ENCODE measurements around the gene DDC. TPM values are rescaled to one million over a fixed set of nuclear protein-coding genes. Genes with fewer than 3 reads are reported as not detected.

The DDC gene
- total RNA-seq, 1 experiment from 2014 or later: not detected

- Histone ChIP-seq H3K4me1 (replicated peaks; ENCODE audit: insufficient read depth) (peaks cover 52% of the 10 kb centered on the region), H3K79me2 (ENCODE audit: low read depth) (no peaks in the 10 kb centered on the region), H4K20me1 (ENCODE audit: insufficient read depth) (no peaks in the 10 kb centered on the region), H2AFZ (no peak overlapping the region), H3K27ac (peak overlapping the region; percentile 91), H3K27me3 (ENCODE audit: insufficient read depth, low read depth) (no peaks in the 10 kb centered on the region), H3K9me2 (ENCODE audit: insufficient read depth) (no peaks in the 10 kb centered on the region), H3F3A (ENCODE audit: insufficient read depth, low read depth) (peaks cover 34% of the 10 kb centered on the region), H3K9me3 (ENCODE audit: insufficient read depth, low read depth) (no peaks in the 10 kb centered on the region), H3K4me3 (no peak overlapping the region), H3K4me2 (peak overlapping the region; percentile 69), H3K36me3 (ENCODE audit: low read depth) (no peaks in the 10 kb centered on the region)
- POLR2A ChIA-PET (ENCODE audit: unreplicated experiment): interaction anchor here (0.9 kb wide), 1 partner anchor 816 kb away, joined by 8 read pairs; no protein-coding TSS in a partner anchor
- TF ChIP-seq EZH2 (IDR thresholded peaks at IDR 0.05; ENCODE audit: low read depth) (no peak), CTCF (conservative IDR thresholded peaks at IDR 0.05) (no peak)
- BruUV-seq (replicated peaks): no TSS peak
- CTCF ChIA-PET: interaction anchor here (1.3 kb wide), 1 partner anchor 66 kb away, joined by 4 read pairs; no protein-coding TSS in a partner anchor
- DNase-seq: no peak
- intact Hi-C loops (cut with micrococcal nuclease; ENCODE audit: unreplicated experiment): loop anchor here (2.0 to 10.0 kb wide), 4 partner anchors 77 to 811 kb away; partner anchors contain the start of gene COBL
Measured at GRCh38 chr7:50533866-50534265, 31.3 kb downstream of the DDC start.

GRCh38 chr7:50531928-50532327, 33.3 kb downstream of the DDC start:
- intact Hi-C loops (cut with micrococcal nuclease; ENCODE audit: unreplicated experiment): loop anchor here (1.0 to 10.0 kb wide), 6 partner anchors 64 to 813 kb away; partner anchors contain the start of gene COBL
- Histone ChIP-seq H3K27ac (peak overlapping the region; percentile 76), H3K4me2 (peak overlapping the region; percentile 68), H2AFZ (peak overlapping the region; percentile 62), H4K20me1 (ENCODE audit: insufficient read depth) (no peaks in the 10 kb centered on the region), H3K36me3 (ENCODE audit: low read depth) (no peaks in the 10 kb centered on the region), H3F3A (ENCODE audit: insufficient read depth, low read depth) (peaks cover 34% of the 10 kb centered on the region), H3K79me2 (ENCODE audit: low read depth) (no peaks in the 10 kb centered on the region), H3K9me3 (ENCODE audit: insufficient read depth, low read depth) (no peaks in the 10 kb centered on the region), H3K4me3 (no peak overlapping the region), H3K27me3 (ENCODE audit: insufficient read depth, low read depth) (no peaks in the 10 kb centered on the region), H3K9me2 (ENCODE audit: insufficient read depth) (no peaks in the 10 kb centered on the region), H3K4me1 (replicated peaks; ENCODE audit: insufficient read depth) (peaks cover 52% of the 10 kb centered on the region)
- ChIA-PET POLR2A (ENCODE audit: unreplicated experiment) (interaction anchor here (0.7 to 0.9 kb wide), 2 partner anchors 41 to 79 kb away, joined by 6 to 8 read pairs; no protein-coding TSS in a partner anchor), CTCF (interaction anchor here (1.7 kb wide), 1 partner anchor 64 kb away, joined by 6 read pairs; no protein-coding TSS in a partner anchor)
- no peak for DNase-seq
- TSS peak; percentile 57 for BruUV-seq (replicated peaks)
- no peak for TF ChIP-seq EZH2 (IDR thresholded peaks at IDR 0.05; ENCODE audit: low read depth)
- no peak for TF ChIP-seq CTCF (conservative IDR thresholded peaks at IDR 0.05)

GRCh38 chr7:50531401-50531911, 33.7 kb downstream of the DDC start:
- DNase-seq: peak; percentile 88 to 98
- H3K4me1 ChIP-seq (replicated peaks; ENCODE audit: insufficient read depth): peaks cover 52% of the 10 kb centered on the region
- H3K9me2 ChIP-seq (ENCODE audit: insufficient read depth): no peaks in the 10 kb centered on the region
- no peaks in the 10 kb centered on the region for H3K79me2 ChIP-seq (ENCODE audit: low read depth)
- no peaks in the 10 kb centered on the region for H4K20me1 ChIP-seq (ENCODE audit: insufficient read depth)
- no peaks in the 10 kb centered on the region for H3K9me3 ChIP-seq (ENCODE audit: insufficient read depth, low read depth)
- intact Hi-C loops (cut with micrococcal nuclease; ENCODE audit: unreplicated experiment): loop anchor here (1.0 to 10.0 kb wide), 6 partner anchors 63 to 813 kb away; partner anchors contain the start of gene COBL
- no peak for TF ChIP-seq CTCF (conservative IDR thresholded peaks at IDR 0.05)
- no peak for TF ChIP-seq EZH2 (IDR thresholded peaks at IDR 0.05; ENCODE audit: low read depth)
- no peaks in the 10 kb centered on the region for H3K36me3 ChIP-seq (ENCODE audit: low read depth)
- H3F3A ChIP-seq (ENCODE audit: insufficient read depth, low read depth): peaks cover 34% of the 10 kb centered on the region
- POLR2A ChIA-PET (ENCODE audit: unreplicated experiment): interaction anchor here (0.7 to 0.9 kb wide), 4 partner anchors 40 to 364 kb away, joined by 3 to 9 read pairs (median 7); no protein-coding TSS in a partner anchor
- H3K27ac ChIP-seq: peak overlapping the region; percentile 76
- H3K4me2 ChIP-seq: peak overlapping the region; percentile 68
- H3K27me3 ChIP-seq (ENCODE audit: insufficient read depth, low read depth): no peaks in the 10 kb centered on the region
- no TSS peak for BruUV-seq (replicated peaks)
- CTCF ChIA-PET: interaction anchor here (1.7 kb wide), 1 partner anchor 63 kb away, joined by 6 read pairs; no protein-coding TSS in a partner anchor
- peak overlapping the region; percentile 36 for H3K4me3 ChIP-seq
- H2AFZ ChIP-seq: peak overlapping the region; percentile 62

Measured in PC-9 (cell line).